Lower lobe of right lung (tissue), 2 donors: ENCODE measurements around the gene GRK1. TPM values are rescaled to one million over a fixed set of nuclear protein-coding genes. Genes with fewer than 3 reads are reported as not detected.

Experiments
- ATAC-seq, 2 donors: fragments of 200-7000 bp; cut with Tn5 transposase; one replicate each; pipeline ENCODE4 v1.9.1; 2020 to 2022; ENCODE audit warnings: mild to moderate bottlenecking in 2 of 2, moderate library complexity in 2 of 2
- DNase-seq: peaks from one replicate; pipeline ENCODE4 v3.0.0-alpha.2; 2020
- H3K27ac ChIP-seq: fragments of 200-600 bp; one replicate; pipeline ENCODE4 v1.8.0; 2022
- H3K27me3 ChIP-seq: fragments of 200-600 bp; one replicate; pipeline ENCODE4 v1.8.0; 2022; ENCODE audit warnings: low read depth
- H3K36me3 ChIP-seq: fragments of 200-600 bp; one replicate; pipeline ENCODE4 v1.8.0; 2022; ENCODE audit warnings: mild to moderate bottlenecking
- H3K4me1 ChIP-seq: fragments of 200-600 bp; one replicate; pipeline ENCODE4 v1.8.0; 2022
- H3K4me3 ChIP-seq: fragments of 200-600 bp; one replicate; pipeline ENCODE4 v1.8.0; 2022; ENCODE audit warnings: mild to moderate bottlenecking
- H3K9me3 ChIP-seq: fragments of 200-600 bp; one replicate; pipeline ENCODE4 v1.8.0; 2022
- intact Hi-C: fragments of 100-400 bp; cut with DNase I; formaldehyde crosslinking; loops from one replicate; pipeline ENCODE4 v1.11.0; 2022
- total RNA-seq: library from RNA; stranded (reverse); fragmentation: NEBNext Ultra II Directional; extraction: Animal tissue kit (Norgen Biotek cat#: 25700); gene quantifications from one replicate; pipeline ENCODE4 v1.2.1, GENCODE V29; 2021
- TF ChIP-seq, protein P1 (sequence below): fragments of 200-600 bp; IDR thresholded peaks from one replicate; pipeline ENCODE4 v1.8.0; 2022; ENCODE audit warnings: antibody characterized with exemption, mild to moderate bottlenecking
- donor health status: DM: no; HTN: yes; CAD: no; lungs with severe emphysema.

The GRK1 gene
- total RNA-seq, 1 donor from 2014 or later: not detected

GRCh38 chr13:113670541-113670940, 3.5 kb downstream of the GRK1 start:
- H3K9me3 ChIP-seq: no peaks in the 10 kb centered on the region
- intact Hi-C loops: no loop called here
- ATAC-seq (no peak), DNase-seq (peak; percentile 13)
- no peaks in the 10 kb centered on the region for H3K27me3 ChIP-seq
- no peak overlapping the region for H3K27ac ChIP-seq
- H3K4me3 ChIP-seq: no peak overlapping the region
- TF ChIP-seq, protein P1, sequence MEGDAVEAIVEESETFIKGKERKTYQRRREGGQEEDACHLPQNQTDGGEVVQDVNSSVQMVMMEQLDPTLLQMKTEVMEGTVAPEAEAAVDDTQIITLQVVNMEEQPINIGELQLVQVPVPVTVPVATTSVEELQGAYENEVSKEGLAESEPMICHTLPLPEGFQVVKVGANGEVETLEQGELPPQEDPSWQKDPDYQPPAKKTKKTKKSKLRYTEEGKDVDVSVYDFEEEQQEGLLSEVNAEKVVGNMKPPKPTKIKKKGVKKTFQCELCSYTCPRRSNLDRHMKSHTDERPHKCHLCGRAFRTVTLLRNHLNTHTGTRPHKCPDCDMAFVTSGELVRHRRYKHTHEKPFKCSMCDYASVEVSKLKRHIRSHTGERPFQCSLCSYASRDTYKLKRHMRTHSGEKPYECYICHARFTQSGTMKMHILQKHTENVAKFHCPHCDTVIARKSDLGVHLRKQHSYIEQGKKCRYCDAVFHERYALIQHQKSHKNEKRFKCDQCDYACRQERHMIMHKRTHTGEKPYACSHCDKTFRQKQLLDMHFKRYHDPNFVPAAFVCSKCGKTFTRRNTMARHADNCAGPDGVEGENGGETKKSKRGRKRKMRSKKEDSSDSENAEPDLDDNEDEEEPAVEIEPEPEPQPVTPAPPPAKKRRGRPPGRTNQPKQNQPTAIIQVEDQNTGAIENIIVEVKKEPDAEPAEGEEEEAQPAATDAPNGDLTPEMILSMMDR: no peak
- no peaks in the 10 kb centered on the region for H3K36me3 ChIP-seq
- H3K4me1 ChIP-seq: no peaks in the 10 kb centered on the region

DNA sequence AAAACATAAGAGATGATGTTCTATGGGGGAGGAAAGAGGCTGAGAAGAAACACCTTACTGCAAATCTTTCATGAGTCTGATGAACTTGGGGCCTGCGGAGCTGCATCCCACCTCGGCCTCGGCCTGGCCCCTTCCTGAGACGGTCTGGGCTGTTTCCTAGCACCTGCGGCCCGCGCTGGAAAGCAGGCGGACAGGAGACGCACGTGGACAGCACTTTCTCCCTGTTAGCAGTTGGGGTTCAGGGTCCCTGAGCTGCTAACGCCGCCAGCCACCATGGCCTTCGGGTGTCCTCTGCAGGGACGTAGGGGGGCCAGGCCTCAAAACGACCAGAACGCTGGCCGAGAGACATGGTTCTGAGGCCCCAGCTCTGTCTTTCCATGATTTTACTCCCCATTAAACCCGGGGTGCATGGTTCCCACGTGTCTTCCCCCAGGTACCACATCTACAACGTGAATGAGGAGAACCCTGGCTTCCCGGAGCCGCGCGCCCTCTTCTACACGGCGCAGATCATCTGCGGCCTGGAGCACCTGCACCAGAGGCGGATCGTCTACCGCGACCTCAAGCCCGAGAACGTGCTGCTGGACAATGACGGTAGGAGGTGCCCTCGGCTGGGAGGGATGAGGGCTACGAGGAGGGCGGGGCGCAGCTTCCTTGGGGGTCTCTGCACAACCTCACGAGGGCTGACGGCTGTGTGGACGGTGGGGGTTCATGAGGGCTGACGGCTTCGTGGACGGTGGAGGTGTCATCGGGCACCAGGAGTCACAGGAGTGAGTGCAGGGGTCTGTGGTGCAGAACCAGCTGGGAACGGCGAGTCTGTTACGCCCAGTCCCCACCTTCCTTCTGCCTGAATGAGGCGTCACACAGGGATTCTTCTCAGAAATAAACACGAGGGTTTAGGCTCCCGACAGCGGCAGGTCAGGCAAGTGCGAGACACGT, 4.3 kb downstream of the GRK1 start:
- intact Hi-C loops: no loop called here
- TF ChIP-seq, protein P1: no peak
- Histone ChIP-seq H3K9me3 (no peaks in the 10 kb centered on the region), H3K4me1 (no peaks in the 10 kb centered on the region), H3K4me3 (no peak overlapping the region), H3K36me3 (no peaks in the 10 kb centered on the region), H3K27me3 (no peaks in the 10 kb centered on the region), H3K27ac (no peak overlapping the region)
- DNase-seq (peak; percentile 39), ATAC-seq (no peak)

- no peaks in the 10 kb centered on the region for H3K27me3 ChIP-seq
- no peak overlapping the region for H3K4me3 ChIP-seq
- no peak overlapping the region for H3K27ac ChIP-seq
- DNase-seq: peak; percentile 44
- no peaks in the 10 kb centered on the region for H3K9me3 ChIP-seq
- TF ChIP-seq, protein P1: no peak
- no peaks in the 10 kb centered on the region for H3K4me1 ChIP-seq
- peak in 1 of 2 donors; percentile 66 for ATAC-seq
- no peaks in the 10 kb centered on the region for H3K36me3 ChIP-seq
- intact Hi-C loops: no loop called here
These were observed 5.1 kb downstream of the GRK1 start for GRCh38 chr13:113672002-113672651.

DNA sequence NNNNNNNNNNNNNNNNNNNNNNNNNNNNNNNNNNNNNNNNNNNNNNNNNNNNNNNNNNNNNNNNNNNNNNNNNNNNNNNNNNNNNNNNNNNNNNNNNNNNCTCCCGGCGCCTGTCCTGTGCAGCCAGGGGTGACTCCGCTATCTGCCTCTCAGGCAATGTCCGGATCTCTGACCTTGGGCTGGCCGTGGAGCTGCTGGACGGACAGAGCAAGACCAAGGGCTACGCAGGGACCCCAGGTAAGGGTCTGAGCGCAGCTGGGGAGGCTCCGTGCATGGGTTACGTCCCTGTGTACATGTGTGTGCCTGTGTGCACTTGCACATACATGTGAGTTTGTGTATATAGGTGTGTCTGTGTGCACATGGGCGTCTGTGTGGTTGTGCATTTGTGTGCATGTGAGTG, 55.9 kb downstream of the GRK1 start:
- Histone ChIP-seq H3K4me1 (peaks cover 6% of the 10 kb centered on the region), H3K27me3 (no peaks in the 10 kb centered on the region), H3K4me3 (no peak overlapping the region), H3K27ac (no peak overlapping the region), H3K9me3 (no peaks in the 10 kb centered on the region), H3K36me3 (no peaks in the 10 kb centered on the region)
- intact Hi-C loops: no loop called here
- DNase-seq (peak; percentile 30), ATAC-seq (no peak)
- TF ChIP-seq, protein P1: no peak

DNA sequence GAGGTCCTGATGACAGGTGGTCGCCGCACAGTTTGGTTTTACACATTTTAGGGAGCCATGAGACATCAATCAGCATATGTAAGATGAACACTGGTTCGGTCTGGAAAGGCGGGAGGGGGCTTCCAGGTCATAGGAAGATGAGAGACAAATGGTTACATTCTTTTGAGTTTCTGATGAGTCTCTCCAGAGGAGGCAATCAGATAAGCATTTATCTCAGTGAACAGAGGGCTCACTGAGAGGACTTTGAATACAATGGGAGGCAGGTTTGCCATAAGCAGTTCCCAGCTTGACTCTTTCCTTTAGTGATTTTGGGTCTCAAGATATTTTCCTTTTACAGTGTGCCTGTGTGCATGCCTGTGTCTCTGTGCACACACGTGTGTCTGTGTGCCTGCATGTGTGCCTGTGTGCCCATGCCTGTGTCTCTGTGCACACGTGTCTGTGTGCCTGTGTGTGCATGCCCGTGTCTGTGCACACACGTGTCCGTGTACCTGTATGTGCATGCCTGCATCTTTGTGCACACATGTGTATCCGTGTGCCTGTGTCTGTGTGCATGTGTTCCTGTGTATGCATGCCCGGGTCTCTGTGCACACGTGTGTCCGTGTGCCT, 56.5 kb downstream of the GRK1 start:
- H3K9me3 ChIP-seq: no peaks in the 10 kb centered on the region
- no peaks in the 10 kb centered on the region for H3K36me3 ChIP-seq
- ATAC-seq: peak in 1 of 2 donors; percentile 5
- intact Hi-C loops: no loop called here
- TF ChIP-seq, protein P1: no peak
- H3K4me1 ChIP-seq: peaks cover 6% of the 10 kb centered on the region
- H3K4me3 ChIP-seq: no peak overlapping the region
- H3K27me3 ChIP-seq: peaks cover 2% of the 10 kb centered on the region
- peak; percentile 32 for DNase-seq
- no peak overlapping the region for H3K27ac ChIP-seq
